Gastroesophageal sphincter (tissue), 2 donors: Measurements from ENCODE around the gene ZMIZ1.

ENCODE experiments used
- POLR2A ChIP-seq, 2 donors: fragments of 450-650 bp; IDR thresholded peaks; one replicate each; pipeline ENCODE4 v1.6.1; 2017; ENCODE audit warnings: antibody characterized with exemption in 2 of 2, mild to moderate bottlenecking in 2 of 2, moderate library complexity in 1 of 2
- POLR2AphosphoS5 ChIP-seq: sonication (generic); formaldehyde crosslinking; IDR thresholded peaks from one replicate; pipeline ENCODE4 v1.6.1; 2017; ENCODE audit warnings: antibody characterized with exemption

DNA sequence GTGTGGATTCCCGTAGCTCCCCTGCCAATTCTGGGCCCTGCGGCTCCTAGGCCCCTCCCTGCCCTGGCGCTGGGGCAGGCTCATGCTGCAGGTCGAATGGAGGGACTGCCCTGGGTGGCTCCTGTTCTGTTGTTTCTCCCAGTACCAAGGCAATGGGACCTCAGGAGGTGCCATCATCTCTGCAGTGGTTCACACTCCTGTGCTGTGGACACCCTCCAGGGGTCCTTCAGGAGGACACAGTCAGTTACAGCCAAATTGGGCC is 138.3 kb downstream of the ZMIZ1 start:
- TF ChIP-seq POLR2AphosphoS5 = no peak
- TF ChIP-seq POLR2A (IDR thresholded peaks at IDR 0.05) = no peak
